Breast epithelium (tissue), 4 donors: ENCODE results near the gene CDH8. TPM values are rescaled to one million over a fixed set of nuclear protein-coding genes. Genes with fewer than 3 reads are reported as not detected.

Experiments
- DNase-seq, 2 donors: peaks; one replicate each; pipeline ENCODE4 v3.0.0-alpha.2; 2019; ENCODE audit warnings: low spot score in 2 of 2
- H3K27ac ChIP-seq, 2 donors: fragments of 200-600 bp; sonication (generic) in 1 of 2; one replicate each; pipeline ENCODE4 v1.5.1; 2016 to 2019; ENCODE audit warnings: mild to moderate bottlenecking in 1 of 2
- H3K27me3 ChIP-seq, 2 donors: fragments of 200-600 bp; sonication (generic) in 1 of 2; one replicate each; pipeline versions ENCODE4 v1.5.1 to v1.6.0; 2017 to 2019; ENCODE audit warnings: control low read depth in 1 of 2, mild to moderate bottlenecking in 1 of 2
- H3K36me3 ChIP-seq: fragments of 200-600 bp; one replicate; pipeline ENCODE4 v1.5.1; 2019
- H3K4me1 ChIP-seq, 2 donors: fragments of 200-600 bp; sonication (generic); one replicate each; pipeline ENCODE4 v1.5.1; 2016 to 2019; ENCODE audit warnings: control low read depth in 1 of 2
- H3K4me3 ChIP-seq, 3 donors: fragments of 200-600 bp; sonication (generic); 1 replicate in 2 of 3; 2 replicates in 1 of 3; pipeline ENCODE4 v1.5.1; 2016 to 2019; ENCODE audit warnings: mild to moderate bottlenecking in 3 of 3, moderate library complexity in 2 of 3
- H3K9me3 ChIP-seq, 2 donors: fragments of 200-600 bp; sonication (generic) in 1 of 2; one replicate each; pipeline ENCODE4 v1.5.1; 2016 to 2019; ENCODE audit warnings: control low read depth in 1 of 2
- POLR2A ChIP-seq: fragments of 450-650 bp; IDR thresholded peaks from one replicate; pipeline ENCODE4 v1.6.1; 2016; ENCODE audit warnings: antibody characterized with exemption, mild to moderate bottlenecking, moderate library complexity
- POLR2AphosphoS5 ChIP-seq, 3 donors: sonication (generic); formaldehyde crosslinking; IDR thresholded peaks; one replicate each; pipeline ENCODE4 v1.6.1; 2017; ENCODE audit warnings: antibody characterized with exemption in 3 of 3
- intact Hi-C: fragments of 100-400 bp; cut with DNase I; formaldehyde crosslinking; loops from one replicate; pipeline ENCODE4 v1.15.1; 2023; ENCODE audit warnings: low total_unique reads
- total RNA-seq, 3 donors: library from RNA; depleted of rRNA; stranded (reverse); fragments of >200 nt; gene quantifications; one replicate each; pipeline ENCODE4 v1.1.0, GENCODE V29; 2016
- TF ChIP-seq, protein P1 (sequence below), 3 donors: fragments of 450-650 bp; IDR thresholded peaks; one replicate each; pipeline ENCODE4 v1.5.1; 2016 to 2017; ENCODE audit warnings: antibody characterized with exemption in 3 of 3, mild to moderate bottlenecking in 3 of 3, moderate library complexity in 3 of 3

CDH8 gene
- total RNA-seq, 3 donors from 2014 or later = under 0.01 to 0.15 TPM; not detected in 1

GRCh38 chr16:61879306-61879705, 156.9 kb downstream of the CDH8 start:
- Histone ChIP-seq H3K9me3 (no peaks in the 10 kb centered on the region), H3K27me3 (no peaks in the 10 kb centered on the region), H3K27ac (no peak overlapping the region), H3K36me3 (no peaks in the 10 kb centered on the region), H3K4me1 (no peaks in the 10 kb centered on the region), H3K4me3 (no peak overlapping the region)
- intact Hi-C loops = no loop called here
- DNase-seq = no peak
- TF ChIP-seq POLR2A = no peak
- TF ChIP-seq POLR2AphosphoS5 (IDR thresholded peaks at IDR 0.05) = no peak
- TF ChIP-seq, protein P1, sequence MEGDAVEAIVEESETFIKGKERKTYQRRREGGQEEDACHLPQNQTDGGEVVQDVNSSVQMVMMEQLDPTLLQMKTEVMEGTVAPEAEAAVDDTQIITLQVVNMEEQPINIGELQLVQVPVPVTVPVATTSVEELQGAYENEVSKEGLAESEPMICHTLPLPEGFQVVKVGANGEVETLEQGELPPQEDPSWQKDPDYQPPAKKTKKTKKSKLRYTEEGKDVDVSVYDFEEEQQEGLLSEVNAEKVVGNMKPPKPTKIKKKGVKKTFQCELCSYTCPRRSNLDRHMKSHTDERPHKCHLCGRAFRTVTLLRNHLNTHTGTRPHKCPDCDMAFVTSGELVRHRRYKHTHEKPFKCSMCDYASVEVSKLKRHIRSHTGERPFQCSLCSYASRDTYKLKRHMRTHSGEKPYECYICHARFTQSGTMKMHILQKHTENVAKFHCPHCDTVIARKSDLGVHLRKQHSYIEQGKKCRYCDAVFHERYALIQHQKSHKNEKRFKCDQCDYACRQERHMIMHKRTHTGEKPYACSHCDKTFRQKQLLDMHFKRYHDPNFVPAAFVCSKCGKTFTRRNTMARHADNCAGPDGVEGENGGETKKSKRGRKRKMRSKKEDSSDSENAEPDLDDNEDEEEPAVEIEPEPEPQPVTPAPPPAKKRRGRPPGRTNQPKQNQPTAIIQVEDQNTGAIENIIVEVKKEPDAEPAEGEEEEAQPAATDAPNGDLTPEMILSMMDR (IDR thresholded peaks at IDR 0.05) = no peak

DNA sequence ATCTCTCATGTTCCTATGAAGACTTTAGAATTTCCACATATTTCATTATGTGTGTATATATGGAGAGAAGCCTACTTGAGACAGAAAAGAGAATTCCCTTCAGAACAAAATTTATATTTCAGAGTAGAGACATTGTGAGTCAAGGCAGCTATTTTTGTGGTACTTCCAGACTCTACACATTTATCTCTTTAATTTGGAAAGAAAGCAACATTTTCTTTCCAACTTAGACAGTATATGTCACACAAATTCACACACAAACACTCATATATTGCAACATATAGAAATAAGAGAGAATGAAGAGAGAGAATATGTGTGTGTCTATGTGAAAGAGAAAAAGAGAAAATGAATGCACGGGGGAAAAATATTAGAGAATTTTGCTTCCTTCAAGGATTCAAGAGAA, 158.8 kb downstream of the CDH8 start:
- H3K4me3 ChIP-seq = no peak overlapping the region
- no peaks in the 10 kb centered on the region for H3K4me1 ChIP-seq
- TF ChIP-seq POLR2AphosphoS5 (IDR thresholded peaks at IDR 0.05) (no peak), POLR2A (no peak)
- no peak overlapping the region for H3K27ac ChIP-seq
- intact Hi-C loops = no loop called here
- DNase-seq = no peak
- H3K9me3 ChIP-seq = no peaks in the 10 kb centered on the region
- H3K36me3 ChIP-seq = no peaks in the 10 kb centered on the region
- no peaks in the 10 kb centered on the region for H3K27me3 ChIP-seq

DNA sequence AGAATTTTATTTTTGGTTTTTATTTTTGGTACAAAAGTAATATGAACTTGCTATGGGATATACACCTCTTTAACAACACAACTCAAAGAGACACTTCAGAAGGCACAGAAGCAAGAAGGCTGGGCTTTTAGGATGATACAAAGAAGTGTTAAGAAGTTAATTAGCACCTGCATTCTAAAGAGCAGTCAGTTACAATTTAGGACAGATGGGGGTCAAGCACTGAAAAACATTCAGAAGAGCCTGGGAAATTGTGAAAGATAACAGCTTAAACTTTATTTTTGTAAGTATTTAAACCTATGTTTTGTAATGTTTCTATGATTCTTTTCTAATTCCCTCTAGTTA, 163.5 kb downstream of the CDH8 start:
- Histone ChIP-seq H3K4me1 (no peaks in the 10 kb centered on the region), H3K36me3 (no peaks in the 10 kb centered on the region), H3K27ac (no peak overlapping the region), H3K27me3 (no peaks in the 10 kb centered on the region), H3K9me3 (no peaks in the 10 kb centered on the region), H3K4me3 (no peak overlapping the region)
- no peak for DNase-seq
- TF ChIP-seq POLR2AphosphoS5 (IDR thresholded peaks at IDR 0.05) = no peak
- no peak for TF ChIP-seq POLR2A
- TF ChIP-seq, protein P1 (IDR thresholded peaks at IDR 0.05) = no peak
- intact Hi-C loops = no loop called here

DNA sequence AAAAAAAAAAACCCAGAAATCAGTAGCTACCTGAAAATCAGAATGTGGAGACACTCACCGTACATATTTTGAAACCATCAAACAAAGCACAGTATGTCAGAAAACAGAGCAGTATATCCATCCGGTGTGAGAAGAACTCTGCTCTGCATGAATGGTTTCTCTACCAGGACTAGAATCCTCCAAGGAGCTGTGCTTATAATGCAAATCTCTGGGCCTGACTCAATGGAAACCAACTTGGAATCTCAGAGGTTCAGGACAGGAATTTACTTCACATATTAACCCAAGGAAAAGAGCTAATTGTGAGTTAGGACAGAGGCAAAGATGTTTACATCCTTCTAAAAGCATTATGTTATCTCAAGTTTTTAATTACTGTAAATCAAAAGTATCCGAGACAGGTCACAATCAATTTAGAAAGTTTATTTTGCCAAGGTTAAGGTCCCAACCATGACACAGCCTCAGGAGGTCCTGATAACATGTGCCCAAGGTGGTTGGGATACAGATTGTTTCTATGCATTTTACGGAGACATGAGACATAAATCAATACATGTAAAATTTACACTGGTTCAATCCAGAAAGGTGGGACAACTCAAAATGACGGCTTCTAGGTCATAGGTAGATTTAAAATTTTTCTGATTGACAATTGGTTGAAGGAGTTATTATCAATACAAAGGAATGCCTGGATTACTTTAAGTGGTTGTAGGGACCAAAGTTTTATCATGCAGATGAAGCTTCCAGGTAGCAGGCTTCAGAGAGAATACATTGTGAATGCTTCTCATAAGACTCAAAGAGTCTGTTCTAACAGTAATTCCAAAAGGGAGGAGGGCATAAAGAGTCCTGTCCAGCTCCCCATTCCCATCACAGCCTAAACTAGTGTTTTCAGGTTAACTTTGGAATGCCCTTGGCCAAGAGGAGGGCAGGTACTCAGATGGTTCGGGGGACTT, 164.1 kb downstream of the CDH8 start:
- no peaks in the 10 kb centered on the region for H3K9me3 ChIP-seq
- intact Hi-C loops = no loop called here
- no peak for DNase-seq
- no peaks in the 10 kb centered on the region for H3K36me3 ChIP-seq
- no peaks in the 10 kb centered on the region for H3K27me3 ChIP-seq
- H3K27ac ChIP-seq = no peak overlapping the region
- H3K4me1 ChIP-seq = no peaks in the 10 kb centered on the region
- no peak overlapping the region for H3K4me3 ChIP-seq
- TF ChIP-seq, protein P1 (IDR thresholded peaks at IDR 0.05) = no peak
- TF ChIP-seq POLR2AphosphoS5 (IDR thresholded peaks at IDR 0.05) = no peak
- TF ChIP-seq POLR2A = no peak

GRCh38 chr16:61862221-61863155, 173.8 kb downstream of the CDH8 start:
- no peaks in the 10 kb centered on the region for H3K36me3 ChIP-seq
- no peak for DNase-seq
- no peak for TF ChIP-seq POLR2AphosphoS5 (IDR thresholded peaks at IDR 0.05)
- TF ChIP-seq, protein P1 (IDR thresholded peaks at IDR 0.05) = no peak
- TF ChIP-seq POLR2A = no peak
- H3K27me3 ChIP-seq = no peaks in the 10 kb centered on the region
- no peak overlapping the region for H3K27ac ChIP-seq
- intact Hi-C loops = no loop called here
- no peak overlapping the region for H3K4me3 ChIP-seq
- H3K4me1 ChIP-seq = no peaks in the 10 kb centered on the region
- no peaks in the 10 kb centered on the region for H3K9me3 ChIP-seq
